Stimulated activated CD4-positive, alpha-beta T cell treated with anti-CD3 and anti-CD28 coated beads, Interleukin-4, amount 100 ng/mL, for 48 hours (primary cell): ENCODE data around the gene NCKAP1.
"Not testable (repeated sequence)": the region's sequence is repeated elsewhere in the genome, so short reads cannot be mapped to it uniquely, and the experiment has no call there.

Source experiments
- DNase-seq, 2 donors: peaks; one replicate each; pipeline ENCODE4 v3.0.0-alpha.2; 2020; ENCODE audit warnings: low read depth in 2 of 2

The NCKAP1 gene

DNA sequence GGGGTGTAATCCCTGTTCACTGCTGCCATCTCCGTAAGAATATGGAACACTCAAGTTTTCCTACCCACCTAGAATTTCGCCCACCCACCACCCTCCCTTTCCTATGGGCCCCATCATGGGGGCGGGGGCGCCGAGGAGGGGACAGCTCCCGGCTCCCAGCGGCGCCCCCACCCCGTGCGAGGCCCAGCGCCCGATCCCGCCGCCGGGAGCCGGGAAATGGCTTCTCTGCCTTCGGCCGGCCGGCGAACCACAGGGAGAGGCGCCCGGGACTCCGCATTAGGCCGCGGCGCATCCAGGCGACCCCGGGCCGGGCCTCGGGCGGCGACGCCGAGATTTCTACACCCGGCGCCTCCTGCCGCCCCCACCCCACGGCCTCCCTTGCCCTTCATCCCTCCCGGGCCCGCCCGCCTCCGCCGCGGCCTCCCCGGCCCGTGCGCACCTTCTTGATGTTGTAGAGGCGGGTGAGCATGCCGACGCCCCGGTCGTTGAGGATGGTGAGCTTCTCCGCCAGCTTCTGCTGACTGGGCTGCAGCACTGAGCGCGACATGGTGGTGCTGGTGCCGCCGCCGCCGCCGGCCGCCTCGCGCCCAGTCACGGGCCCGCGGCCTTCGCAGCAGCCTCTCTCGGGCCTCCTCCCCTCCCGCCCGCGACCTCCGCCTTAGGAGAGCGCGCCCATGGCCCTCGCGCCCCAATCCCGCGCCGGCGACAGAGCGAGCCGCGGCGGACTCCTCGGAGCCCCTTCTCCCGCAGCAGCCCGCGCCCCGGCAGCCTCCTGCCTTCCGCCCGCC, 510 bp downstream of the NCKAP1 start:
- DNase-seq: peak in 1 of 2 donors; percentile 27

DNA sequence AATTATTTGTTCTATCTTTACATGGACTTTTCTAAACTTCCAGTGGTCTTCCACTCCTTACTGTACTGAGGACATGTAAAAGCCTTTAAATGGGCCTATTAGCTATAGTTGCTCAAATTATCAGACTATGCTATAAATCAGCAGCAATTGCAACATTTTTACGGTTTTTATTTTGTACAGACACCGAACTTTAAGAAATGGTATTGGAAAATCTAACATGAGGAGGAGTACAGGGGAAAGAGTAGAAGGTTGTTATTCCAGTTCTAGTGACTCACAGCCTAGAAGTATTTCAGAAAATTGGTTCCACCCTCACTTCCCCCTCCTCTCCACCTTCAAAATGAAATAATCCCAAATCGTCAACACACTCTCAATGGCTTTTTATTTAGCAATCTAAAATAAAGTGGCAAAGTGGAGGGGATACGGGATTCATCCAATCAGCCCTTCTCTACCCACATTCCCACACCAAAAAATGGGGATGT, 1.1 kb downstream of the NCKAP1 start:
- no peak for DNase-seq

DNA sequence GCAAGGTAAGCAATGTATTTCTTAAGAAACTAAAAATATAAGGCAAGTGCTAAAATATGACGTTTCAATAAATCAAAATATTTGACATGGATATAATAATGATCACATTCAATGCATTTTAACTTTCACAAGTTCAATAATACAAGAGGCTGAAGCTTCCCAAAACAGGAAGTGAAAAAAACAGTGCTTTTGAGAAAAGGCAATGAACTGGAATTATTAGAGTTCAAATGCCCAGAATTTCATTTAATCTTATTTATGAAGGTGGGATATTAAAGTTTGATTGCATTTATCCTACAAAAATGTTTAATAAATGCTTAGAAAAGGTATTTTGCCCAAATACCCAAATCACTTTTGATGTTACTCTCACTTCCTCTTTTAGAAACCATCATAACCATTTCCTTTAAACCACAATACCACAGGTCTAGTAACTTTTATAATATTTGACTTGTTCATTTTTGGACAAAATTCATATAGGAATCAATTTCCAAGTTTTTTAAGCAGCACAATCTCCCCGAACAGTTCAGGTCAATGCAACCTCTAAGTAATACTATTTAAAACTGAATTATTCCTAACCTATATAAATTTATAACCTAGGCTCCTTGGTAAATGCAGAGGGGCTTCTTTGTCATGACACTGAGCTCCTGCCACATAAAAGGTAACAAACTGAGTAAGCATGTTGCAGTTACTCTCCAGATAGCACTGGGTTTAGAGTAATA, 2.1 kb downstream of the NCKAP1 start:
- no peak for DNase-seq

- no peak for DNase-seq
These were observed 2.8 kb downstream of the NCKAP1 start for GRCh38 chr2:183035298-183035953.

DNA sequence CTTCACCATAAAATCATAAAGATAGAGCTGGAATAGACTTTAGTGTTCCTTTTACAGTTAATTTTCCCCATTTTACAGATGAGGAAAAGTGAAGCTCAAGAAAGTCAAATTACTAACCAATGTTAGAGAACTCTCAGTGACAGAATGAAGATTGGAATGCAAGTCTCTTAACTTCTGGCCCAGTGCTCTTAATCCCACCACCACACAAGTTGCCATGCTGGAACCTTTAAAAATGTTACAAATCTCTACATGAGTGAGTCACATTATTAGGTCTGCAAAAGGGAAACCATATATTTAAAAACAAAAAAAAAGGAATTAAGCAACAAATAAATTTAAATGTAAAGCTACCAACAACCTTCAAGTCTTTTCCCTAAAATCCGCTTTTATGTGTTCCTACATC, 3.5 kb downstream of the NCKAP1 start:
- DNase-seq: no peak

GRCh38 chr2:183033951-183034350, 4.3 kb downstream of the NCKAP1 start:
- no peak for DNase-seq

GRCh38 chr2:183031911-183032794, 6.1 kb downstream of the NCKAP1 start:
- DNase-seq: no peak

GRCh38 chr2:183029219-183029618, 9.0 kb downstream of the NCKAP1 start:
- no peak for DNase-seq

- DNase-seq: no peak
These were observed 10.1 kb downstream of the NCKAP1 start for GRCh38 chr2:183028108-183028507.

DNA sequence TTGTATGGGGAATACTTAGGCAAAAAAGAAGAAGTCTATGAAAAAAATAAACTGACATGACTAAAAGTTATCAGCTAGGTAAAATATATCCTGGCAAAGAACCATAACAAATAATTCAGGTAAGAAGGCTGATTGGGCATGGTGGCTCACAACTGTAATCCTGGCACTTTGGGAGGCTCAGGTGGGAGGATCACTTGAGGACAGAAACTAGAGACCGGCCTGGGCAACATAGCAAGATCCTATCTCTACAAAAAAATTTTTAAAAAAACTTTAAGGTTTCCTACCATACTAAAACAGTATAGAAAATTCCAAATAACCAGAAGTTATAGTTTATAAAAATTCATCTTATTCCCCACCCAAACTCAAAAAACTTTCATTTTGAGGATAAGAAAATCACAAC, 10.8 kb downstream of the NCKAP1 start:
- DNase-seq: no peak

- DNase-seq: no peak
These were observed 11.8 kb downstream of the NCKAP1 start for GRCh38 chr2:183026424-183026823.

DNA sequence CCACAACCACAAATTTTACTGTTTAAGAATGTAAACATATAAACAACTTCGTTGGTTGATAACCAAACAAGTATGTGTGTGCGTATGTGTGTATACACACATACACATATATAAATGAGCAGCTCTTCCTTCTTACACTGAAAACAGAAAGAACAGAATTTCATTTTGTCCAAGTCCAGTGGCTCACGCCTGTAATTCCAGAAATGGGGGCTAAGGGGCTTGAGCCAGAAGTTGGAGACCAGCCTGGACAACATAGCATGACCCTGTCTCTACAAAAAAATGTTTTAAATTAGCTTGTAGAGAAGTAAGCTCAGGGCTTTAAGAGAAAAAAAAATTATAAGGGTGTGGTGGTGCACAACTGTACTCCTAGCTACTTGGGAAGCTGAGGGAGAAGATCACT, 12.3 kb downstream of the NCKAP1 start:
- DNase-seq: no peak

DNA sequence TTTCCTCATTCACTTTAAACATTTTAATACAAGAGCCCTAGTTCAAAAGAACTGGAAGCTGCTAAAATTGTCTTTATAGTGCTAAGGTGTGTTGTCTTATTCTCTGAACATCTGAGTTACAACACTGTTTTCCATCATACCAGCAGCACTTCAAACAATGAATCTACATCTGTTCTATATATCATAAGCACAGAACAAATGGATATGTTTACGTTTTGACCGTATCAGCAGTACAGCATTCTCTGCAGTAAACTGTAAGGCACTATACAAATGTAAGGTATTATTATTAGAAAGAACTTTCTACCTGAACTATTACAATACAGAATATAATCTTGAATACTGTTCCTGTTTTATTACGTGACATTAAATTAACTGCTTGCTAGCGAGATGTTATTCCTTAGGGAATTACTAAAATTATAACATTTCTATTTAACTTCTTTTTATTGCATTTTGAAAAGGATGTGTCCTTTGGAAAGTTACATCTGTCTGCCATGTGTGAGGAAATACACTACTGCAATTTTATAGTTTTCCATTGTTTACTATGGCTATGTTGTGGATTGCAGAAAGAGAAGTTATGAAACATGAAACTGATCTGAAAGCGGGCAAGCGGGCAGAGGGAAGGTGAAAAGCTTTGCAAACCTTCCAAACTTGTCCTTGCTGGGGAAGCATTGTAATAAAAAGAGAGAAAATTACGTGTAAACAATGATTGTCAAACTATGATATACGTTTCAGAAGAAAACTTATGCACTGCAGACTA, 13.7 kb downstream of the NCKAP1 start:
- no peak for DNase-seq

- DNase-seq: no peak
These were observed 15.5 kb downstream of the NCKAP1 start for GRCh38 chr2:183022711-183023110.

DNA sequence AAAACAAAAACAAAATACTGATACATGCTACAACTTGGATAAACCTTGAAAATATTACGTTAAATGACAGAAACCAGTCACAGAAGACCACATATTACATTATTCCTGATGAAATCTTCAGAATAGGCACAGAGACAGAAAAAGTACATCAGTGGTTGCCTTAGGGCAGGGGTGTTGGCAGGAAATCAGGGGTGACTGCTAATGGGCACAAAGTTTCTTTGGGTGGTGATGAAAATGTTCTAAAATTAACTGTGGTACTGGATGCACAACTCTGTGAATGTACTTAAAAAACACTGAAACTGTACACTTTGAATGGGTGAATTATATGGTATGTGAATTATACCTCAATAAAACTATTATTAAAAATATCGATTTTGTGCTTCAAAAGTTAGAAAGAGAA, 16.6 kb downstream of the NCKAP1 start:
- DNase-seq: no peak

GRCh38 chr2:183019718-183020442, 18.4 kb downstream of the NCKAP1 start:
- DNase-seq: no peak

- DNase-seq: not testable (repeated sequence)
These were observed 20.4 kb downstream of the NCKAP1 start for GRCh38 chr2:183017845-183018244.

- DNase-seq: no peak
These were observed 24.3 kb downstream of the NCKAP1 start for GRCh38 chr2:183014005-183014404.

DNA sequence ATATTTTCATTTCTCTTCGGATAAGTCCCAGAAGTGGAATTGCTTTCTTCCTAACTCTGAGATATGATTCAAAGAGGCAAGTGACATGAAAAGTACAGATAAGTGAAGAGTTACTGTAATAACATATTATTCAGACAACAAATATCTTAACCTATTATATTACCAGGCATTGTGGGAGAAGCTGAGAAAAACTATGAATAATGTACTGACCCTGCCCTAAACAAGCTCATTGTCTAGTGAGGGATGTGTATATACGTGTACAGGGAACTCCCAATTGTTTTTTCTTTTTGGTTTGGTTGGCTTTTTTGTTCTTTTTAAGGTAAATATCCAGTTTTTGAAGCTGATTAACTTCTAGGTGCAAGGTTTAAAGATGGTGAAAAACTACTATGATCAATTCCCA, 26.5 kb downstream of the NCKAP1 start:
- no peak for DNase-seq

DNA sequence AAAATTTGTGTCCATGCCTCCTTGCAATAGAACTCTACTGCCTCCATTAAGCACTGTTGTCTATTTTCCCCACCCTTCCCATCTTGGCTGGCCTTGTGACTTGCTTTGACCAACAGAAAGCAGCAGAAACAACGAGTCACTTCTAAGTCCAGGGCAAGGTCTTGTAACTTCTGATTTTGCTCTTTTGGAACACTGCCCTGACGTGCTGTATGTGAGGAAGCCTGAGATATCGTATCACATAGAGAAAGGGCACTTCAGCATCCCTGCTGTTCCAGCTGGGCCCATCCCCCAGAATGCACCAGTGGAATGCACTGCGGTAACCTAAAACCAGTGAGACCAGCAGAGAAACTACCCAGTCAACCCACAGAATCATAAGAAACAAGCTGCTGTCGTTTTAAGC, 28.1 kb downstream of the NCKAP1 start:
- DNase-seq: no peak
